Smooth muscle cell (in vitro differentiated cells): ENCODE measurements around the gene OPTC. TPM values are rescaled to one million over a fixed set of nuclear protein-coding genes. Genes with fewer than 3 reads are reported as not detected.

Source experiments
- DNase-seq: peaks from one replicate; lab custom pipeline; 2025; ENCODE audit not compliant: unreplicated experiment; lab: John Stamatoyannopoulos, UW
- H2AFZ ChIP-seq: fragments of 200-600 bp; sonication (generic); 2 replicates; pipeline ENCODE4 v1.6.0; 2016; ENCODE audit warnings: antibody characterized with exemption, low read depth, mild to moderate bottlenecking
- H3F3A ChIP-seq: fragments of 200-600 bp; sonication (generic); 2 replicates; pipeline ENCODE4 v1.6.0; 2017; ENCODE audit warnings: antibody characterized with exemption, low read depth
- H3K27ac ChIP-seq: fragments of 200-600 bp; sonication (generic); 2 replicates; pipeline ENCODE4 v1.5.1; 2016; ENCODE audit warnings: low read depth, mild to moderate bottlenecking
- H3K27me3 ChIP-seq: fragments of 200-600 bp; sonication (generic); 2 replicates; pipeline ENCODE4 v1.6.1; 2016; ENCODE audit warnings: low read depth, mild to moderate bottlenecking
- H3K36me3 ChIP-seq: fragments of 200-600 bp; sonication (generic); 2 replicates; pipeline ENCODE4 v1.5.1; 2016; ENCODE audit warnings: low read depth
- H3K4me1 ChIP-seq: fragments of 200-600 bp; sonication (generic); 2 replicates; pipeline ENCODE4 v1.5.1; 2016; ENCODE audit warnings: low read depth
- H3K4me2 ChIP-seq: fragments of 200-600 bp; sonication (generic); 2 replicates; pipeline ENCODE4 v1.6.0; 2016; ENCODE audit warnings: mild to moderate bottlenecking
- H3K4me3 ChIP-seq: fragments of 200-600 bp; sonication (generic); 2 replicates; pipeline ENCODE4 v1.5.1; 2016; ENCODE audit warnings: mild to moderate bottlenecking
- H3K79me2 ChIP-seq: fragments of 200-600 bp; sonication (generic); 2 replicates; pipeline ENCODE4 v1.6.0; 2016; ENCODE audit warnings: low read depth, mild to moderate bottlenecking
- H3K9ac ChIP-seq: fragments of 200-600 bp; sonication (generic); 2 replicates; pipeline ENCODE4 v1.6.0; 2016; ENCODE audit warnings: low read depth
- H3K9me3 ChIP-seq: fragments of 200-600 bp; sonication (generic); replicated peaks from 2 replicates; pipeline ENCODE4 v1.5.1; 2016; ENCODE audit warnings: low read depth
- H4K20me1 ChIP-seq: fragments of 200-600 bp; sonication (generic); 2 replicates; pipeline ENCODE4 v1.6.0; 2016; ENCODE audit warnings: low read depth
- CTCF ChIP-seq: fragments of 200-600 bp; sonication (generic); IDR thresholded peaks from 2 replicates; pipeline ENCODE4 v1.5.1; 2017; ENCODE audit warnings: borderline replicate concordance, mild to moderate bottlenecking, antibody characterized with exemption; ENCODE audit not compliant: insufficient read depth, poor library complexity, severe bottlenecking
- WGBS: methylation state at CpG from one replicate; pipeline ENCODE4 v1.1.7; 2016; ENCODE audit warnings: low lambda C conversion rate; 5-methylcytosine and 5-hydroxymethylcytosine counted together
- polyA plus RNA-seq: library from polyadenylated mRNA; unstranded; fragments of >200 nt; fragmentation: Nextera tagmentation; extraction: Ambion mirVana; gene quantifications from 2 replicates; pipeline ENCODE4 v1.2.1, GENCODE V29; 2016
- total RNA-seq: library from RNA; depleted of rRNA; stranded (reverse); fragments of >200 nt; gene quantifications from 2 replicates; pipeline ENCODE4 v1.2.3, GENCODE V29; 2014

OPTC gene
- total and polyA plus RNA-seq, 2 experiments from 2014 or later = 0.46 TPM; not detected in 1

GRCh38 chr1:203451836-203452784, 41.8 kb upstream of the OPTC start:
- Histone ChIP-seq H3K4me3 (no peak overlapping the region), H3K36me3 (no peaks in the 10 kb centered on the region), H3F3A (peaks cover 7% of the 10 kb centered on the region), H2AFZ (no peak overlapping the region), H3K4me1 (peaks cover 34% of the 10 kb centered on the region), H4K20me1 (no peaks in the 10 kb centered on the region), H3K27ac (no peak overlapping the region), H3K79me2 (no peaks in the 10 kb centered on the region), H3K27me3 (no peaks in the 10 kb centered on the region), H3K9ac (no peak overlapping the region), H3K9me3 (no peaks in the 10 kb centered on the region), H3K4me2 (no peak overlapping the region)
- DNase-seq = no peak
- no peak for TF ChIP-seq CTCF
- 78% methylated on average over 2 of the region's 2 CpGs for WGBS

- no peak overlapping the region for H3K4me2 ChIP-seq
- H3K27me3 ChIP-seq = no peaks in the 10 kb centered on the region
- H3K4me3 ChIP-seq = no peak overlapping the region
- H3K79me2 ChIP-seq = no peaks in the 10 kb centered on the region
- H2AFZ ChIP-seq = no peak overlapping the region
- no peak for TF ChIP-seq CTCF
- H3K36me3 ChIP-seq = no peaks in the 10 kb centered on the region
- H3F3A ChIP-seq = peaks cover 7% of the 10 kb centered on the region
- H3K4me1 ChIP-seq = peaks cover 32% of the 10 kb centered on the region
- WGBS = 78% methylated on average over 5 of the region's 5 CpGs
- no peak overlapping the region for H3K9ac ChIP-seq
- no peaks in the 10 kb centered on the region for H4K20me1 ChIP-seq
- no peak overlapping the region for H3K27ac ChIP-seq
- no peak for DNase-seq
- no peaks in the 10 kb centered on the region for H3K9me3 ChIP-seq
These were observed 40.9 kb upstream of the OPTC start for GRCh38 chr1:203453016-203453415.

GRCh38 chr1:203453616-203454015, 40.3 kb upstream of the OPTC start:
- WGBS = 61% methylated on average over 5 of the region's 5 CpGs
- Histone ChIP-seq H3K4me2 (no peak overlapping the region), H4K20me1 (no peaks in the 10 kb centered on the region), H3K4me3 (no peak overlapping the region), H3K27me3 (no peaks in the 10 kb centered on the region), H3K79me2 (no peaks in the 10 kb centered on the region), H3K9me3 (no peaks in the 10 kb centered on the region), H3F3A (peaks cover 2% of the 10 kb centered on the region), H3K9ac (no peak overlapping the region), H3K27ac (no peak overlapping the region), H3K4me1 (peaks cover 26% of the 10 kb centered on the region), H3K36me3 (no peaks in the 10 kb centered on the region), H2AFZ (no peak overlapping the region)
- no peak for TF ChIP-seq CTCF
- DNase-seq = no peak
